NCI-H128 (cell line): Measurements from ENCODE around the gene MTCH2.
"Not testable (repeated sequence)": the region's sequence is repeated elsewhere in the genome, so short reads cannot be mapped to it uniquely, and the experiment has no call there.

Source experiments
- DNase-seq: peaks from one replicate; lab custom pipeline; 2025; ENCODE audit not compliant: unreplicated experiment; lab: John Stamatoyannopoulos, UW

Gene MTCH2

GRCh38 chr11:47640506-47640905, 1.9 kb downstream of the MTCH2 start:
- not testable (repeated sequence) for DNase-seq

GRCh38 chr11:47636331-47636730, 6.0 kb downstream of the MTCH2 start:
- DNase-seq, result not testable (repeated sequence)

DNA sequence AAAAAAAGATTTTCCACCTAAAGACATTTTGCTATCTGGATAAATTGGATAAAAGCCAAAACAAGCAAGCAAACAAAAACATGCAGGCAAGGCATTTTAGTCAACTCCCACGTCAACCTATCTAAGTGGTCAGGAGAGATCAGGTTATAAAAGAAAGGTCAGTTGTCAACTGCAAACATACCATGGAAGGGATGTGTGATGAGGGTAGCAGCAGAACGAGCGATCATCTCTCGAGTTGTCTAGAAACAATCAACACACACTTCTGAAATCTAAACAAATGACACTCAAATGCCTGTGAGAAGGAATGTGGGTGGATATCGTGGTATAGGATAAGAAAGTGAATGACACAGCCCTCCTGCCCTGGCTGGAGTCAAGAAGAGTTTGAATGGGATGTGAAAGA, 10.9 kb downstream of the MTCH2 start:
- no peak for DNase-seq

DNA sequence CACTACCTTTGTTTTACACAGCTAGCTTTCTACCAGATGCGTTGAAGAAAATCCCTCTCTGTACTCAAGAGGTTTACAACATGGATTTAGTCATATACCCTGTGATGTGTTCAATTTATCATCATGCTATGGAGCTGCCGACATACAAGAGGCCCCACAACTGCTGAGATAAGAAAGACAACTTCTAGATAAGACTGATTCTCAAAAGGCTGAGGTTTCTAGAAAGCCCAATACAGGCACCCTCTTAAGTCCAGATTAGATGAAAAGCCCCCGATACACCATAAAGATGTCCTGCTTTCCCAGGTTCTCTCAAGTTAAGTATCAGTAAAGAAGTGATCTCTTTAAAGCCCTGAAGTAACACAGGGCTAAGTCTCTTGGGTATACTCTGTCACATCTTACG, 14.3 kb downstream of the MTCH2 start:
- no peak for DNase-seq

- DNase-seq, result no peak
Observed at GRCh38 chr11:47626234-47626633, 16.1 kb downstream of the MTCH2 start.

DNA sequence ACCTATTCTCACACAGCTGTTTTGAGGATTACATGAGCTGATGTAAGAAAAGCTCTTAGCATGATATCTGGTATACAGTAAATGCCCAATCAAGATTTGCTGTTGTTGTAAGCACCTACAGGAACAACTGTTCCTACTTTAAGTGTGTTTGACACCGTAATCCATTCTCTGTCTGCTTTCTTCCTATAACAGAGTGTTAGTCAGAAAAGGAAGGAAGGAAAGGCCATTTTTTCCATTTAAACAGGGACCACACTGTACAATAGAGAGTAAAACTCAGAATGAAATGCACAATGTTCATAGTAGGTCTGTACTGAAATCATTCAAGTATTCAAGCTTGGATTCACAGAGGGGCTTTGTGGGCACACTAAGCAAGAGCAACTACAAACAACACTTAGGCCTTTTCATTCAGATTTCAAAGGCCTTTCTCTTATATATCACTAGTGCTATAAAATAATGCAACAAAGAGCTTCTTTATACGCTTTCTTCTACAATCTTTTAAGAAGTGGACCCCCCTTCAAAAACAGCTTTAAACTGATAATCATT, 21.5 kb downstream of the MTCH2 start:
- no peak for DNase-seq

GRCh38 chr11:47617417-47617809, 24.9 kb downstream of the MTCH2 start:
- DNase-seq, result no peak

- peak; percentile 42 for DNase-seq
Observed at GRCh38 chr11:47616726-47617416, 25.5 kb downstream of the MTCH2 start.

- no peak for DNase-seq
Observed at GRCh38 chr11:47615249-47615648, 27.1 kb downstream of the MTCH2 start.

- DNase-seq, result no peak
Observed at GRCh38 chr11:47611348-47611794, 31.0 kb downstream of the MTCH2 start.

GRCh38 chr11:47609675-47610074, 32.7 kb downstream of the MTCH2 start:
- no peak for DNase-seq

DNA sequence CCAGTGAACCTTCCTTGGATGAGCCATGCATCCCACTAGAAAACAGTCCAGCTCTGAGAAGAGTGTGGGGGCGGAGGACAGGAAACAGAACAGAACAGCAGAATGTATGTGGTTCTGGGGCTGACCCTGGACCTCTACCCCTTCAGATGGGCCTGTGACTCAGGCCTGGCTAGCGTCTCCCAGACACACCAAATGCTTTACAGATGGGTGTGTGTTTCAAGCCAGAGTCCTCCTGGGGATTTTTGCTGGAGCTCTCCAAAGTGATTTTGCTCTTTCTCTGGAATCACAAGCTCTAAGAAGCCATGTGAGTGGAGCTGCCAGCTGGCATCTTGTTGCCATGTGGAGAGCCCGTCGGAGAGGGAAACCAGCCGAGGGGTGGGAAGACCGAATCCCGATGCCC, 35.0 kb downstream of the MTCH2 start:
- DNase-seq, result no peak

- DNase-seq, result no peak
Observed at GRCh38 chr11:47606731-47607130, 35.6 kb downstream of the MTCH2 start.

DNA sequence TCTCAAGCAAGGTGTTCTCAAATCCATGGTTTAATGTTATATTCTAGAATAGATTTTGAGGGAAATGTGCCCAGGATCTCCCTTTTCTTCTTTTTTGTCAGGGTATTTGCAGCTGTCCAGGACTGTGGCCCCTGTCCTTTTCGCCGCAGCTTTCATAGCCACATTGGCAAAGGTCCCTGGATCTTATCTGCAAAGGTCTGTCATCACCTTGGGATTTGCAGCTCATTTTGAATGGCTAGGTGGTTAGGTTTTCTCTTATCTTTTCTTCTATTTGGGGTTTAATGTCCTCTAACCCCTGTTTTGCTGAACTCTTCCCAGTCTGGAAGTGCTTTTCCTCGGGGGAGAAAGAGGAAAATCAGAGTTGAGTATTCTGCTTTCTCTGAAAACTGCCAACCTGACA, 36.4 kb downstream of the MTCH2 start:
- DNase-seq, result no peak

DNA sequence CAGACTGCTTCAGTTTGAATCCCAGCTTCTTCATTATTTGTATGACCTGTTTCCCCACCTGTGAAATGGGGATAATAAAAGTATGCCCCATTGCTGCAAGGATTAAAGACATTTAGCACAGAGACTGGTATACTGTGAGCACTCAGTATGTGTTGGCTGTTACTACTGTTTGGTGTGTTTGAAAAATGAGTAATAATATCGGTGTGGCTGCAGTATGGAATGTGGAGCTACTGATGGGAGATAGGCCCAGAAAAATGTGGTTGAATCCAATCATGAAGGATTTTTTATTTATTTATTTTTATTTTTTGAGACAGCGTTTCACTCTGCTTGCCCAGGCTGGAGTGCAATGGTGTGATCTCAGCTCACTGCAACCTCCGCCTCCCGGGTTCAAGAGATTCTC, 39.1 kb downstream of the MTCH2 start:
- no peak for DNase-seq

- no peak for DNase-seq
Observed at GRCh38 chr11:47599902-47600301, 42.5 kb downstream of the MTCH2 start.

GRCh38 chr11:47595967-47596366, 46.4 kb downstream of the MTCH2 start:
- no peak for DNase-seq

DNA sequence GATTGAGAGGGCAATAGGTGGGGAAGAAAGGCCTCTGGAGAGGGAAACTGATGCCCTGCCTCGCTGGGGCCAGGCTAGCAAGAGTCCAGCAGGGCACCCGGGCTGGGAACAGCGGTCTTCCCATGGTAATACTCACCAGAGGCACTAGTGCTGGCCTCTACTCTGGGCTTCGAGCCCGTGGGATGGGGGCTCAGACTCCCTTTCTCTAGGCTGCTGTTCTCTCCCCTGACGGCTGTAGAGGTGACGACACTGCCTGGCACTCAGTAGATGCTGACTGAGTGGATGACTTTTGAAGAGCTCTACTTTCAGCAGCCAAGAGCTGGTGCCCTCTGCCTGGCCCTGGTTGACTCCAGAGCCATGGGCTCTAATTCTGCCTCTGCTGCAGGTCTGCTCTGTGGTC, 47.3 kb downstream of the MTCH2 start:
- DNase-seq, result no peak

- no peak for DNase-seq
Observed at GRCh38 chr11:47593934-47594855, 48.2 kb downstream of the MTCH2 start, which contains the start of gene C1QTNF4. C1QTNF4 (minus strand) TSS chr11:47594411; CDS start chr11:47590810, 3,601 bp downstream.

- DNase-seq, result no peak
Observed at GRCh38 chr11:47593492-47593933, 48.8 kb downstream of the MTCH2 start.

DNA sequence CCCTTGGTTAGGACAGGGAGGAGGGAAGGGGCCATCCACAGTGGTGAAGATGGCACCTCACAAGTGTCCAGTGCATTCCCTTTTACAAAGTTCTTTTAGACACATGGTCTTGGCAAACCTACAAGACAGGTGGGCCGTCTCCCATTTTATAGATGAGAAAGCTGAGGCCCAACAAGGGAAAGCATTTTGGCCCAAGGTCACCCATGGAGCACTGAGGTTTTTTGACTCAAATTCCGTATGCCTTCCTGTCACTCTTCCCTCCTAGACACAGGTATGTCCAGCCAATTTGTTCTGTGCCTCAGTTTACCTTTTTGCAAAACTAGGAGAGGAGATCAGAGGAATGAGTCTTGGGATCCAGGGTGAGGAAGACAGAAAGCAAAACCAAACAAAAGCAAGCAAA, 49.4 kb downstream of the MTCH2 start:
- no peak for DNase-seq

GRCh38 chr11:47592251-47592650, 50.1 kb downstream of the MTCH2 start:
- DNase-seq, result no peak
